COLO668 (cell line): ENCODE measurements around the gene RASGRF1.
"Not testable (repeated sequence)": the region's sequence is repeated elsewhere in the genome, so short reads cannot be mapped to it uniquely, and the experiment has no call there.

Experiments
- DNase-seq: peaks from one replicate; lab custom pipeline; 2025; ENCODE audit not compliant: unreplicated experiment; lab: John Stamatoyannopoulos, UW

RASGRF1 gene

GRCh38 chr15:79090487-79091203 is at the start of gene RASGRF1:
Gene RASGRF1, minus strand, starts transcription at chr15:79090780. Its CDS starts 282 bp downstream, at chr15:79090498.
- peak; percentile 18 for DNase-seq

GRCh38 chr15:79136434-79137046 is 46.0 kb upstream of the RASGRF1 start:
- no peak for DNase-seq

GRCh38 chr15:79133309-79133708 is 42.7 kb upstream of the RASGRF1 start:
- DNase-seq = no peak

- DNase-seq = no peak
Observed at GRCh38 chr15:79132770-79133169, 42.2 kb upstream of the RASGRF1 start.

- DNase-seq = no peak
Observed at GRCh38 chr15:79132361-79132760, 41.8 kb upstream of the RASGRF1 start.

GRCh38 chr15:79130535-79131130 is 40.1 kb upstream of the RASGRF1 start:
- no peak for DNase-seq

GRCh38 chr15:79129235-79129634 is 38.7 kb upstream of the RASGRF1 start:
- no peak for DNase-seq

- no peak for DNase-seq
Observed at GRCh38 chr15:79128556-79128955, 38.0 kb upstream of the RASGRF1 start.

GRCh38 chr15:79124388-79124787 is 33.8 kb upstream of the RASGRF1 start:
- DNase-seq = no peak

GRCh38 chr15:79122991-79123390 is 32.4 kb upstream of the RASGRF1 start:
- no peak for DNase-seq

GRCh38 chr15:79122391-79122790 is 31.8 kb upstream of the RASGRF1 start:
- DNase-seq = no peak

GRCh38 chr15:79121571-79121970 is 31.0 kb upstream of the RASGRF1 start:
- DNase-seq = no peak

- no peak for DNase-seq
Observed at GRCh38 chr15:79117442-79118204, 27.0 kb upstream of the RASGRF1 start.

- no peak for DNase-seq
Observed at GRCh38 chr15:79116771-79117170, 26.2 kb upstream of the RASGRF1 start.

GRCh38 chr15:79115986-79116665 is 25.5 kb upstream of the RASGRF1 start:
- no peak for DNase-seq

- DNase-seq = no peak
Observed at GRCh38 chr15:79113831-79114230, 23.3 kb upstream of the RASGRF1 start.

- not testable (repeated sequence) for DNase-seq
Observed at GRCh38 chr15:79111404-79111803, 20.8 kb upstream of the RASGRF1 start.

- no peak for DNase-seq
Observed at GRCh38 chr15:79105141-79105540, 14.6 kb upstream of the RASGRF1 start.

- no peak for DNase-seq
Observed at GRCh38 chr15:79102595-79102994, 12.0 kb upstream of the RASGRF1 start.

GRCh38 chr15:79101866-79102581 is 11.4 kb upstream of the RASGRF1 start:
- DNase-seq = no peak
